PFSK-1 (cell line): ENCODE data around the gene PCNX3.

Experiments used
- FOXP2 ChIP-seq: optimal IDR thresholded peaks from 2 replicates; pipeline ENCODE3; 2011; ENCODE audit warnings: borderline replicate concordance, control low read depth, inconsistent platforms; ENCODE audit not compliant: insufficient read depth; ENCODE audit errors: extremely low read length, extremely low read depth
- POLR2AphosphoS5 ChIP-seq: IDR thresholded peaks from 2 replicates; pipeline ENCODE4 v1.6.1; 2012; ENCODE audit warnings: low read depth, mild to moderate bottlenecking, control low read depth, low read length, moderate library complexity
- REST ChIP-seq, 2 experiments: IDR thresholded peaks; 2 replicates each; pipeline versions ENCODE4 v1.6.1 to v1.8.0; 2011 to 2012; ENCODE audit warnings: low read depth in 2 of 2, low read length in 2 of 2, control low read depth in 1 of 2, inconsistent platforms in 1 of 2, mild to moderate bottlenecking in 1 of 2, moderate library complexity in 1 of 2; ENCODE audit not compliant: insufficient read depth in 1 of 2
- SIN3A ChIP-seq: IDR thresholded peaks from 2 replicates; pipeline ENCODE4 v1.6.1; 2012; ENCODE audit warnings: mild to moderate bottlenecking, low read length, moderate library complexity, borderline replicate concordance; ENCODE audit not compliant: insufficient read depth
- TAF1 ChIP-seq: IDR thresholded peaks from 2 replicates; pipeline ENCODE4 v1.6.1; 2012; ENCODE audit warnings: low read length, control low read depth, borderline replicate concordance; ENCODE audit not compliant: insufficient read depth

PCNX3 gene

GRCh38 chr11:65578134-65578533, 37.4 kb upstream of the PCNX3 start:
- no peak for TF ChIP-seq POLR2AphosphoS5
- no peak for TF ChIP-seq SIN3A
- no peak for TF ChIP-seq FOXP2
- no peak for TF ChIP-seq REST (IDR thresholded peaks at IDR 0.05; ENCODE audit: insufficient read depth in 1 of 2, low read depth in 2 of 2, low read length in 2 of 2)
- no peak for TF ChIP-seq TAF1

- TF ChIP-seq SIN3A (no peak), REST (IDR thresholded peaks at IDR 0.05; ENCODE audit: insufficient read depth in 1 of 2, low read depth in 2 of 2, low read length in 2 of 2) (no peak), TAF1 (no peak), FOXP2 (no peak), POLR2AphosphoS5 (no peak)
Observed at GRCh38 chr11:65578667-65579066, 36.9 kb upstream of the PCNX3 start.

- TF ChIP-seq SIN3A (no peak), POLR2AphosphoS5 (no peak), FOXP2 (no peak), REST (IDR thresholded peaks at IDR 0.05; ENCODE audit: insufficient read depth in 1 of 2, low read depth in 2 of 2, low read length in 2 of 2) (no peak), TAF1 (no peak)
Observed at GRCh38 chr11:65579291-65579690, 36.3 kb upstream of the PCNX3 start.

- TF ChIP-seq POLR2AphosphoS5 (no peak), REST (IDR thresholded peaks at IDR 0.05; ENCODE audit: insufficient read depth in 1 of 2, low read depth in 2 of 2, low read length in 2 of 2) (no peak), TAF1 (no peak), FOXP2 (no peak), SIN3A (no peak)
Observed at GRCh38 chr11:65580031-65580692, 35.4 kb upstream of the PCNX3 start.
